ENCODE measurements around the gene PARD6A. TPM values are rescaled to one million over a fixed set of nuclear protein-coding genes. Genes with fewer than 3 reads are reported as not detected.

The PARD6A gene
- total RNA-seq, 2 donors from 2014 or later = 2.6 to 3.7 TPM

DNA sequence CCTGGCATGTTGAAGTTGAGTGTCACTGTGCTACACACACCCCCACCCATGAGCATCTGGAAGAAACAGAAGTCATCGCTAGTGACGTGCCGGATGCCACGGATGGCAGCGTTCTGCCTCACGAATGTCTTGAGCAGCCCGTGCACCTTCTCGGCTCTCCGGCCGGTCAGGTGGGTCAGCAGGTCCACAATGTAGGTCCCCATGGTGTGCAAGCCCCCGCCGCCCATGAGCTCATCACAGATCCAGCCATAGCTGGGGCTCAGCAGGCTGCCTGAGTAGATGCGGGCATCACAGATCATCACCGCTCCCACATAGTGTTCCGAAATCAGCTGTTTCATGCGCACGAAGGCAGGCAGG, 14.8 kb downstream of the PARD6A start:
- H3K36me3 Mint-ChIP-seq (ENCODE audit: low read depth) = peaks cover 12% of the 10 kb centered on the region
- no peaks in the 10 kb centered on the region for H3K27me3 Mint-ChIP-seq (ENCODE audit: insufficient read depth)
- no peak for DNase-seq
- TF ChIP-seq, protein P1, sequence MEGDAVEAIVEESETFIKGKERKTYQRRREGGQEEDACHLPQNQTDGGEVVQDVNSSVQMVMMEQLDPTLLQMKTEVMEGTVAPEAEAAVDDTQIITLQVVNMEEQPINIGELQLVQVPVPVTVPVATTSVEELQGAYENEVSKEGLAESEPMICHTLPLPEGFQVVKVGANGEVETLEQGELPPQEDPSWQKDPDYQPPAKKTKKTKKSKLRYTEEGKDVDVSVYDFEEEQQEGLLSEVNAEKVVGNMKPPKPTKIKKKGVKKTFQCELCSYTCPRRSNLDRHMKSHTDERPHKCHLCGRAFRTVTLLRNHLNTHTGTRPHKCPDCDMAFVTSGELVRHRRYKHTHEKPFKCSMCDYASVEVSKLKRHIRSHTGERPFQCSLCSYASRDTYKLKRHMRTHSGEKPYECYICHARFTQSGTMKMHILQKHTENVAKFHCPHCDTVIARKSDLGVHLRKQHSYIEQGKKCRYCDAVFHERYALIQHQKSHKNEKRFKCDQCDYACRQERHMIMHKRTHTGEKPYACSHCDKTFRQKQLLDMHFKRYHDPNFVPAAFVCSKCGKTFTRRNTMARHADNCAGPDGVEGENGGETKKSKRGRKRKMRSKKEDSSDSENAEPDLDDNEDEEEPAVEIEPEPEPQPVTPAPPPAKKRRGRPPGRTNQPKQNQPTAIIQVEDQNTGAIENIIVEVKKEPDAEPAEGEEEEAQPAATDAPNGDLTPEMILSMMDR (conservative IDR thresholded peaks at IDR 0.05) = no peak
- Histone ChIP-seq H3K27ac (ENCODE audit: low read depth, low read length) (no peak overlapping the region), H3K36me3 (ENCODE audit: control insufficient read depth, insufficient read depth, low read length) (peaks cover 3% of the 10 kb centered on the region), H3K4me1 (ENCODE audit: control insufficient read depth, insufficient read depth, low read length) (no peaks in the 10 kb centered on the region), H3K4me3 (ENCODE audit: low read length) (no peak overlapping the region), H3K27me3 (ENCODE audit: control insufficient read depth, insufficient read depth, low read length, poor library complexity, severe bottlenecking) (no peaks in the 10 kb centered on the region), H3K9me3 (ENCODE audit: control insufficient read depth, low read length) (no peaks in the 10 kb centered on the region), H3K9ac (ENCODE audit: extremely low read depth, low read length, poor library complexity, severe bottlenecking) (no peak overlapping the region)
- WGBS, 2 experiments (ENCODE audit: insufficient coverage in 1 of 2, insufficient read length in 1 of 2) = 95% methylated on average over 16 to 17 of the region's 17 CpGs
- H3K4me1 Mint-ChIP-seq = no peaks in the 10 kb centered on the region
- no peak overlapping the region for H3K4me3 Mint-ChIP-seq
- H3K27ac Mint-ChIP-seq = no peak overlapping the region
- no peaks in the 10 kb centered on the region for H3K9me3 Mint-ChIP-seq

GRCh38 chr16:67675999-67676398, 15.2 kb downstream of the PARD6A start:
- Mint-ChIP-seq H3K27ac (no peak overlapping the region), H3K27me3 (ENCODE audit: insufficient read depth) (no peaks in the 10 kb centered on the region), H3K4me3 (no peak overlapping the region), H3K9me3 (no peaks in the 10 kb centered on the region), H3K4me1 (no peaks in the 10 kb centered on the region), H3K36me3 (ENCODE audit: low read depth) (peaks cover 12% of the 10 kb centered on the region)
- no peak overlapping the region for H3K9ac ChIP-seq (ENCODE audit: extremely low read depth, low read length, poor library complexity, severe bottlenecking)
- no peaks in the 10 kb centered on the region for H3K9me3 ChIP-seq (ENCODE audit: control insufficient read depth, low read length)
- TF ChIP-seq, protein P1 (conservative IDR thresholded peaks at IDR 0.05) = no peak
- H3K27me3 ChIP-seq (ENCODE audit: control insufficient read depth, insufficient read depth, low read length, poor library complexity, severe bottlenecking) = no peaks in the 10 kb centered on the region
- H3K36me3 ChIP-seq (ENCODE audit: control insufficient read depth, insufficient read depth, low read length) = peaks cover 3% of the 10 kb centered on the region
- no peak for DNase-seq
- WGBS, 2 experiments (ENCODE audit: insufficient coverage in 1 of 2, insufficient read length in 1 of 2) = 97 to 100% methylated on average over 4 to 7 of the region's 7 CpGs
- H3K27ac ChIP-seq (ENCODE audit: low read depth, low read length) = no peak overlapping the region
- H3K4me1 ChIP-seq (ENCODE audit: control insufficient read depth, insufficient read depth, low read length) = no peaks in the 10 kb centered on the region
- H3K4me3 ChIP-seq (ENCODE audit: low read length) = no peak overlapping the region

GRCh38 chr16:67676516-67676915, 15.8 kb downstream of the PARD6A start:
- peaks cover 12% of the 10 kb centered on the region for H3K36me3 Mint-ChIP-seq (ENCODE audit: low read depth)
- no peaks in the 10 kb centered on the region for H3K4me1 Mint-ChIP-seq
- TF ChIP-seq, protein P1 (conservative IDR thresholded peaks at IDR 0.05) = no peak
- 95 to 100% methylated on average over 1 to 4 of the region's 4 CpGs for WGBS, 2 experiments (ENCODE audit: insufficient coverage in 1 of 2, insufficient read length in 1 of 2)
- no peaks in the 10 kb centered on the region for H3K27me3 Mint-ChIP-seq (ENCODE audit: insufficient read depth)
- no peak overlapping the region for H3K9ac ChIP-seq (ENCODE audit: extremely low read depth, low read length, poor library complexity, severe bottlenecking)
- H3K9me3 Mint-ChIP-seq = no peaks in the 10 kb centered on the region
- no peaks in the 10 kb centered on the region for H3K4me1 ChIP-seq (ENCODE audit: control insufficient read depth, insufficient read depth, low read length)
- DNase-seq = no peak
- no peak overlapping the region for H3K4me3 Mint-ChIP-seq
- H3K36me3 ChIP-seq (ENCODE audit: control insufficient read depth, insufficient read depth, low read length) = peaks cover 3% of the 10 kb centered on the region
- no peaks in the 10 kb centered on the region for H3K9me3 ChIP-seq (ENCODE audit: control insufficient read depth, low read length)
- H3K27ac ChIP-seq (ENCODE audit: low read depth, low read length) = no peak overlapping the region
- no peak overlapping the region for H3K4me3 ChIP-seq (ENCODE audit: low read length)
- no peak overlapping the region for H3K27ac Mint-ChIP-seq
- no peaks in the 10 kb centered on the region for H3K27me3 ChIP-seq (ENCODE audit: control insufficient read depth, insufficient read depth, low read length, poor library complexity, severe bottlenecking)

Measured in endodermal cell (in vitro differentiated cells).